Stomach smooth muscle (tissue), 2 donors: Measurements from ENCODE around the gene C9orf50.

ENCODE experiments used
- H3K27ac ChIP-seq: one replicate; pipeline ENCODE4 v1.7.0; 2013; ENCODE audit warnings: mild to moderate bottlenecking, low read length, inconsistent platforms
- H3K27me3 ChIP-seq, 2 donors: one replicate each; pipeline ENCODE4 v1.7.0; 2013; ENCODE audit warnings: low read length in 2 of 2; ENCODE audit not compliant: insufficient read depth in 2 of 2, control insufficient read depth in 1 of 2
- H3K36me3 ChIP-seq, 2 donors: one replicate each; pipeline ENCODE4 v1.7.0; 2013; ENCODE audit warnings: low read length in 2 of 2; ENCODE audit not compliant: control insufficient read depth in 2 of 2, insufficient read depth in 2 of 2
- H3K4me1 ChIP-seq: one replicate; pipeline ENCODE4 v1.7.0; 2013; ENCODE audit warnings: low read length; ENCODE audit not compliant: control insufficient read depth, insufficient read depth
- H3K4me3 ChIP-seq, 2 donors: one replicate each; pipeline ENCODE4 v1.7.0; 2013; ENCODE audit warnings: low read length in 2 of 2
- H3K9ac ChIP-seq, 2 donors: one replicate each; pipeline ENCODE4 v1.7.0; 2013; ENCODE audit warnings: low read length in 2 of 2, mild to moderate bottlenecking in 1 of 2
- H3K9me3 ChIP-seq, 2 donors: one replicate each; pipeline ENCODE4 v1.7.0; 2013; ENCODE audit warnings: low read length in 2 of 2; ENCODE audit not compliant: control insufficient read depth in 2 of 2
- donor health status: healthy.
- donor health status: Pancreatic carcinoma.

Gene C9orf50

DNA sequence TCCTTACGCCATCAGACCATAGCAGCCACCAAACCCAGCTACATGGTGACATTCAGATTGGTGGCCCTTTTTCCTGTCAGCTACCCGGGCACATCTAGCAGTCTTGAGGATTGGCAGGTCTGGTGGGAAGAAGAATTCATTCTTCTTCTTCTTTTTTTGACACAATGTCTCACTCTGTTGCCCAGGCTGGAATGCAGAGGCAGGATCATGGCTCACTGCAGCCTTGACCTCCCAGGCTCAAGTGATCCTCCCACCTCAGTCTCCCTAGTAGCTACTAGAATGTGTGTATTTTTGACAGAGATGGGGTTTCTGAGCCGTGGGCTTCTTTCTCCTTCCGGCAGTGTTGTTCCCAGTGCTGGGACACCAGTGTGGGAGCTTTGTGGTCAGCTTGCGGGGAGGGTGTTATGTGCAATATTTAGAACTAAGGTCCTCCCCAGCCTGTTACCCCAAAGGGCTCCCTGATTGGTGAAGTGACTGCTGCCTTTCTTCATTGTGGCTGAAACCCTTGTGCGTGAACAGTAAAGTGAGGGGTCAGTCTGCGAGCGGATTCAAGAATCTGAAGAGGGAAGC, 8.4 kb upstream of the C9orf50 start:
- Histone ChIP-seq H3K36me3 (peaks cover 11 to 19% of the 10 kb centered on the region in 2 donors), H3K4me3 (no peak overlapping the region), H3K4me1 (peaks cover 48% of the 10 kb centered on the region), H3K9me3 (no peaks in the 10 kb centered on the region), H3K27me3 (no peaks in the 10 kb centered on the region), H3K27ac (no peak overlapping the region), H3K9ac (no peak overlapping the region)

DNA sequence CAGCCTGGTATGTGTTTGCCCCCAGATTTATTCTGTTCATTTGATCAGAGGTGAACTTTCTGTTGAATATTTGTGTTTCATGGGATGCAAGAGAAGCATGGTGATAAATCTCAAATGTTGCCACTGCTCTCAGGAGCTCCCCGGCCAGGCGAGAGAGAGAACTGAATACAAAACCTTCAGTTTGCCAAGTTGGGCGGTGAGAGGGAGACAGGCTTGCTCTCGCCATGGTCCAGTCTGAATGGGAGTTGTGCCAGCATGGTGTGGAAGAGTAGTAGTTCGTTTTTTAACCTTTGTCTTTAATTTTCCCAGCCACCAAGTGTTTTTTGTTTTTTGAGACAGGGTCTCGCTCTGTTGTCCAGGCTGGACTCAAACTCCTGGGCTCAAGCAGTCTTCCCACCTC, 7.8 kb upstream of the C9orf50 start:
- H3K27ac ChIP-seq, result no peak overlapping the region

DNA sequence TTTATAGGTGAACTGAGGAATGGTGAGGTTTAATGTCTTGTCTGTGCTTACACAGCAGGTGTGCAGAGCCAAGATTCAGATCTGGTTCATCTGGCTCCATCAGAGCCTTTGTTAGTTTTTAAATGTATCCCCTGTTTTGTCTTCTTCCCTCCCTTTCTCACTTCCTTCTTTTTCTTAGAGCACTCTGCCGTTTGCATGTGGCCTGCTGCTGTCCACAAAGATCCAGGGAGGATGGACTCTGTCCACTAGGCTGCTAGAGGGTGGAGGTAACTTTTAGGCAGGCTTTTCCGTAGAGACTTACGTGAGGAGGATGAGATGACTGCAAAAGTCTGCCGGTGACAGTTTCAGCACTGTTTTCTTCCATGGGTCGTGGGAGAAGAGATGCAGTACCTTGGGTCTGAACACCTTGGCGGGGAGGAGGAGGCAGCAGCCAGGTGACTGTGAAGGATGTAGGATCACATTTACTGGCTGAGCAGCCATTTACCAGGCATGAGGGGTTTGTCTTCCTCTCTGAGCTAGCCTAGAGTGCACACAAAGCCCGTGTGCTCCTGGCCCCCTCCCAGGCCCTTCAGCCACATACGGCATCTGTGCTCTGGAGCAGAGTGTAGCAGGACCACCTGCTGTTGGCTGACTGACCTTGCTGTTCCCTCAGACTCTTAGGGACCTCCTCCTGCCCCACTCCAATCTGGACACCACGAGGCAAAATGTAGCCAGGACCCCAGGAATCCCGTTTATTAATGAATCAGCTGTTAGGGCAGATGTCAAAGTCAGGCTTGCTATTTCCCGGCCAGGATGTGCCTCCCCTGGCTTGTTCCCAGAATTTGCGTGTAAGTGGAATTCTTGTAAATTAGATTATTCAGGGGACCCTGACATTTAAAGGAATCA, 6.9 kb upstream of the C9orf50 start:
- H3K9ac ChIP-seq, result peak overlapping the region; percentile 84 to 93
- no peaks in the 10 kb centered on the region for H3K27me3 ChIP-seq
- no peaks in the 10 kb centered on the region for H3K9me3 ChIP-seq
- H3K27ac ChIP-seq, result peak overlapping the region; percentile 89
- peaks cover 48% of the 10 kb centered on the region for H3K4me1 ChIP-seq
- peaks cover 5% of the 10 kb centered on the region in 2 donors for H3K36me3 ChIP-seq
- peak overlapping the region; percentile 92 to 97 for H3K4me3 ChIP-seq

More for the DNA sequence above, 7.8 kb upstream of the C9orf50 start:
- H3K9me3 ChIP-seq, result no peaks in the 10 kb centered on the region
- peaks cover 48% of the 10 kb centered on the region for H3K4me1 ChIP-seq
- no peaks in the 10 kb centered on the region for H3K27me3 ChIP-seq
- H3K9ac ChIP-seq, result no peak overlapping the region
- no peak overlapping the region for H3K4me3 ChIP-seq
- peaks cover 8 to 15% of the 10 kb centered on the region in 2 donors for H3K36me3 ChIP-seq

DNA sequence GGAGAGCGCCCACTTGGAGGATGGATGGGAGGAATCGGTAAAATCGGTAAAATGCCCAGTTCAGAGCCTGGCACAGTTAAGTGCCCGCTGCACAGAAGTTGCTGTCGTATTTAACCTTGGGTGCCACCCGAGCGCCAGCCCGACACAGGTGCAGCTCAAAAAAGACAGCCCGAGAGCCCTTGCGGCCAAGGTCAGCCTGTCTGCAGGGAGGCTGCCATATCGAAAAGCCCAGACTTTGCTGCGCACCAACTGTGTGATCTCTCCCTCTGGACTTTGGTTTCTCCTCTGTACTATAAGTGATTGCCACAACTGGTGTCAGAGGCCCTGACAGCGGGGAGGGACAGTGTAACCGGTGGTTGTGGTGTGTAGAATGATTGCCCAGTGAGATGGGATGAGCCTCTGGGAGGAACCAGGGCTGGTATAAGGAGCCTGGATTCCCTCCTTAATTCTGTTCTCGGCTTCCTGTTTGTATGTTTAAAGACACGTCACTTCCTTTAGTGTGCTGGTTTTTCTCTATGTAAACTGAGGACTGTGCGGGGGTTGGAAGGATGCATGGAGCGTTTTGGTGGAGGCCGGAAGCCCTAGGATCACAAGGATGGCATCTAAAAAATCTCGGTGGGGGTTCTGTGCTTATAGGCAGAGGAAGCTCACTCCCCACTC, 5.9 kb upstream of the C9orf50 start:
- Histone ChIP-seq H3K4me3 (peak overlapping the region; percentile 92 to 97), H3K36me3 (peaks cover 0 to 3% of the 10 kb centered on the region in 2 donors), H3K9me3 (no peaks in the 10 kb centered on the region), H3K27ac (peak overlapping the region; percentile 89), H3K4me1 (peaks cover 47% of the 10 kb centered on the region), H3K27me3 (no peaks in the 10 kb centered on the region), H3K9ac (peak overlapping the region; percentile 84 to 93)

DNA sequence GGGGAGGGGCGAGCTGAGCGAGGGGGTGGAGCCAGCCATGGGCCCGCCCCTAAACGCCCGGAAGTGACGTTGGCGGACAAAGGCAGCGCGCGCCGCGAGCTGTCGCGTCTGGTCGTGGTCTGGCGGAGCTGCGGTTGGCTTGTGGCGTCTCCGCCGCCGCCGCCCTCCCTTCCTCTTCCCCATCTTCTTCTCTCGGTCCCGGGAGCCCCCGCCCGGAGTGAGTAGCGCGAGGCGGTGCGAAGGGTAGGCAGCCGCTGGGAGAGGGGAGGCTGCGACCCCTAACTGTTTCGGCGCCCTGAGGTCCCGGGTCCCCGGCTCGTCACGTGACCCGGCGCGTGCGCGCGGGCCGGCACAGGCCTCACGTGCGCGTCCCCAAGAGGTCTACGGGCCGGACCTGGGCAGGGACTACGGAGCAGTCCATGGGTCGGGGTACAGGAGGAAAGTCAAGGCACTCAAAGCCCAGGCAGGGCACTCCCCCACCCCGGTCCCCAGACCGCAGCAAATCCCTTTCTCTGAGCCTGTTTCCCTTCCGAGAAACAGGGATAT, 5.3 kb upstream of the C9orf50 start, which contains the start of gene NTMT1:
TSS of gene NTMT1 (plus strand) at position 85 of the 546 bp plus-strand sequence. CDS start 6,541 bp downstream, outside the sequence.
- Histone ChIP-seq H3K4me3 (peak within 1 kb of the TSS; percentile 92 to 97), H3K27ac (peak within 1 kb of the TSS; percentile 89), H3K4me1 (peaks cover 45% of the 10 kb centered on the region), H3K36me3 (peaks cover 0 to 2% of the 10 kb centered on the region in 2 donors), H3K27me3 (no peaks in the 10 kb centered on the region), H3K9ac (peak within 1 kb of the TSS; percentile 84 to 93), H3K9me3 (no peaks in the 10 kb centered on the region)

DNA sequence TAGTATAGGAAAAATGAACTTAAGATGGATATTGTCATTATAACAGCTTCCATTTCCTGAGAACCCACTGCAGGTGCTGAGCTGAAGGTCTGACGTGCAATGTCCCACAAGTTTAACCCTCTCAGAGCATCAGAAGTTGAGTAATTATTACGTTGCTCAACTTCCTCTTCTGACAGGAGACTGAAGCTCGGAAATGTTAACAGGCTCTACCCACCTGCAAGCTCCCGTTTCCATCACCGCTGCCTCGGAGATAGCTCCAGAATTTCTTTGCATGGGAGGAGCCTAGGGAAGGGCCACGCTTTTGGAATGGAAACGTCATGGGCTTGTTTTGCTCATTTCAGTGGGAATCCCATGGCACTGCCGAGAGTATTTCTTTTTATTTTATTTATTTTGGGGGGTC, 4.0 kb upstream of the C9orf50 start:
- Histone ChIP-seq H3K27ac (no peak overlapping the region), H3K4me3 (peak overlapping the region in 1 of 2 donors; percentile 92), H3K27me3 (no peaks in the 10 kb centered on the region), H3K4me1 (peaks cover 45% of the 10 kb centered on the region), H3K36me3 (peaks cover 0 to 2% of the 10 kb centered on the region in 2 donors), H3K9me3 (no peaks in the 10 kb centered on the region), H3K9ac (no peak overlapping the region)

DNA sequence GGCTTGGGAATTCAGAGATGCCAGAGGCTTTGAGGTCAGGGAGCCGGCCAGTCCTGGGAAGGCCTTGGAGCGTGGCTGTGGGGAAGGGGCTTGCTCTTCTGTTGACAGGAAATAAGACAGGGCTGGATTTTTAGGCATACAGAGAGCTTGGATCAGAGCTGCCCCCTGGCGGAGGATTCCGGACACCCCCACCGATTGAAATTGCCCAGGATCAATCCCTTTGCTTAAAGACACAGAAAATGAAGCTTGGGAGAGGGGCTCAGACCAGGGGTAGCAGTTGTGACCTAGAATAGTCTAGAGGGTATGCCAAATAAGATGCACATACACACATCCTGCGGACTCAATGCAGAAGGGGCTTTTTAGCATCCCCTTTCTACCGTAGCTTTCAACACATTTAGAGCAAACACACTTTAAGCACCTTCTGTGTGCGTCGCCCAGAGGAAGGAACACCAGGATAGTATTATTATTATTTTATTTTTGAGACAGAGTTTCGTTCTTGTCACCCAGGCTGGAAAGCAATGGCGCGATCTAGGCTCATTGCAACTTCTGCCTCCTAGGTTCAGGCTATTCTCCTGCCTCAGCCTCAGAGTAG, 3.4 kb upstream of the C9orf50 start:
- H3K4me1 ChIP-seq, result peaks cover 45% of the 10 kb centered on the region
- H3K36me3 ChIP-seq, result peaks cover 0 to 2% of the 10 kb centered on the region in 2 donors
- no peaks in the 10 kb centered on the region for H3K9me3 ChIP-seq
- H3K27ac ChIP-seq, result no peak overlapping the region
- H3K4me3 ChIP-seq, result no peak overlapping the region
- no peaks in the 10 kb centered on the region for H3K27me3 ChIP-seq
- H3K9ac ChIP-seq, result no peak overlapping the region

DNA sequence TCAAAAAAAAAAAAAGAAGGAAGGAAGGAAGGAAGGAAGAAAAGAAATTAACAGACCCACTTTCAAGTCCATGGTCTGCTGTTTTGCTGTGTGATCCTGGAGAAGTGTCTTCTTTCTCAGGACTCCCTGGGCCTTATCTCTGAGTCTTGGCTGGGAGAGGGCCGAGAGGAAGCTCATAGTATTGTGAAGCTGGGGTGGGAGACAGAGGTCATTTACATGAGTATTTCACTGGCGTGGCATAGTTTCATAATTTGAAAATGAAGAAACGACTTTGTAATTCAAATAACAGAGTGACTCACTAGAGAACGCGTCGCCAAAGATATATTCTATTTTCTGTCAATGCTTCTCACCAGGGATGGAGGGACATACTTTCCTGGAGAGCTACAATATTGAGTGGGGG, 2.4 kb upstream of the C9orf50 start:
- Histone ChIP-seq H3K4me1 (peaks cover 38% of the 10 kb centered on the region), H3K27ac (no peak overlapping the region), H3K9ac (no peak overlapping the region), H3K9me3 (no peaks in the 10 kb centered on the region), H3K27me3 (no peaks in the 10 kb centered on the region), H3K4me3 (no peak overlapping the region), H3K36me3 (peaks cover 0 to 2% of the 10 kb centered on the region in 2 donors)

DNA sequence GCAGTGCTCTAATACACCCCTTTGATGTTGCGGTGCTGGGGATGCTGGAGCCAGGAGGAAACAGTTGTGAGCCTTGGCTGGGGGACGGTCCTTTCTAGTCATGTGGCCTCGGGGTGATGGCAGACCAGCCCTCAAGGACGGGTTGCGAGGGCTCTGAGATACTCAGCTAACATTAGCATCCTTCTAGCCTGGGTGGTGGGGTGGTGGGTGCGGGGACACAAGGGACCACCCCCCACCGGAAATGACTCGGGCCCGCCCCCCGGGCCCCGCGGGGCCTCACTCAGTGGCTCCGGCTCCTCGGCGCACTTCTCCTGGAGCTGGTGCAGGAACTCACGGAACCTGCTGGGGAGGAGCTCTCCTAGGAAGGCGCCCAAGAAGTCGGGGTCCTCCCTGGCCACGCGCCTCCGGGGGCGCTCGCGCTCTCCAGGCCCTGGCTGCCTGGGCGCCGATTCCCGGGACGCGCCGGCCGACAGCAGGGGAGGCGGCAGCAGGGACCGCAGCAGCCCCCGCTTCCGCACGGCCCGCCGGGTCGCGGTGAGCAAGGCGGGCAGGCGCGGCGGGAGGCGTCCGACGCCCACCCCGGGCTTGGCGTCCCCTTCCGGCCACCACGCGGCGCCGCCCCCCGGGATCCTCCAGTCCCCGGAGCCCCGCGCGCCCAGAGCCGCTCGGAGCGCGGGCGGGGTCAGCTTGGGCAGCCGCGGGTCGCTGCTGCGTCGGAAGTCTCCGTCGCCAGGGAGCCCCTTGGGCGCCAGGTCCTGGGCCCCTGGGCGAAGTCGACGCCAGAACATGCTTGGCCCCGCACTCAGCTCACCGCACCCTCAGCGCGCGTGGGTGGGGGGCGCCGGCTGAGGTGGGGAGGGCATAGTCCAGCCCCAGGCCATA, 873 bp downstream of the C9orf50 start:
- H3K9me3 ChIP-seq, result no peaks in the 10 kb centered on the region
- H3K36me3 ChIP-seq, result no peaks in the 10 kb centered on the region
- peak overlapping the region; percentile 47 to 48 for H3K9ac ChIP-seq
- H3K27ac ChIP-seq, result no peak overlapping the region
- peak overlapping the region; percentile 60 to 71 for H3K4me3 ChIP-seq
- H3K27me3 ChIP-seq, result no peaks in the 10 kb centered on the region
- peaks cover 14% of the 10 kb centered on the region for H3K4me1 ChIP-seq
